Measurements from ENCODE around the gene ZNF883.
"Not testable (repeated sequence)": the region's sequence is repeated elsewhere in the genome, so short reads cannot be mapped to it uniquely, and the experiment has no call there.

Gene ZNF883

DNA sequence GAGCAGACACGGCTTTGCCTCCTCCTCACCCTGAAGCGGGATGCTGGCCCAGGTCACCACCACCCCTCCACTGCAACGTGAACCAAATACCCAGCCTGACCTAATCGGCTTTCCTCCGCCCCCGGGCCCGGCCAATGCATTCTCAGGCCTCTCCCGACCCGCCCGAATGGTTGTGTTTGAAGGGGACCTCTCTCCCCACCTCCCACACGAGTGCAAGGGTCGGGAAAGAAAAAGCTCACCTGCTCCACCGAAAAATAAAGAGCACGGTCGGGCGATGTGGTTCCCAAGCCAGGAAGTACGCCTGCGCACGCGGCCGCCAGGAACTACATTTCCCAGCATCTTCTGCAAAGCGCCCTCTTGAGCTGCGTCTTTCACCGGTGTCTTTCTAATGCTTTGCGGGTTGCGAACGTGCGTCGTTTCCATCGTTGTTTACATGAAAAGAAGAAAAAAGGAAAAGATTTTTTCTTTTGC is at the start of gene ZNF883:
TSS of gene ZNF883 (minus strand) at position 282 of the 471 bp plus-strand sequence.
- peak; percentile 60 for DNase-seq (ENCODE audit: low read depth)

DNA sequence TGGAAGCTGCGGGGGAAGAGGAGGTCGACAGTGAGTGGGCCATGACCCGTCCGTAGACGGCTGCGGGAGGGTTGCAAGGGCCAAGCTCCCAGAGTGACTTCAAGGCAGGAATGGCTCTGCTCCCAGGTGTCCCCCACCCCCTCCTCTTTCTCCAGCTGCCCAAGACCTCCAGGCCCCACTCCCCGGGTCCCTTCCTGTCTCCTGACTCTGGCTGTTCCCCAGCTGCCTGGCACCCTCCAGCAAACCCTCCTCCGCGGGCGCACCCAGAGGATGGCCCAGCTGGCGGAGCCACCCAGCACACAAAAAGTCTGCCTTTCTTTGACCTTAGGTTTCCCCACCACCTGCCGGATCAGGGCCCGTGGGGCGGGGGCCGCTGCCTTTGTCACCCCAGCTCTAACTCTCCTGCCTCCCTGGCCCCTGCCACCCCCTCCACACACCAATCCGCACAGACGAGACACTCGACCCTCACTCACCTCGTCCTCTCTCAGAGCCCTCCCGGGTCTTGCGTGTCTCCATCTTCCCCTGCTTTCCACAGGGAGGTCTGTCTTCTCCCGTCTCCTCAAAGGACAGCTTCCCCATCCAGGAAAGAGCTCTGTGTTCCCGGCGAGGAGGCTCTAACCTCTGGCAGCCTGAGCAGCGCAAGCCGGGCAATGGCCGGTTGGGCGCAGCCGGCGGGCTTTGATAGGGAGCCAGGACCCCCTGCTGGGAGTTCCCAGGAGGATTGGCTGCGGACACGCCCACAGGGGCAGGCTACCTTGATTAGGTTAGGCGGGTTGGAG is 49.3 kb upstream of the ZNF883 start:
- not testable (repeated sequence) for DNase-seq (ENCODE audit: low read depth)

DNA sequence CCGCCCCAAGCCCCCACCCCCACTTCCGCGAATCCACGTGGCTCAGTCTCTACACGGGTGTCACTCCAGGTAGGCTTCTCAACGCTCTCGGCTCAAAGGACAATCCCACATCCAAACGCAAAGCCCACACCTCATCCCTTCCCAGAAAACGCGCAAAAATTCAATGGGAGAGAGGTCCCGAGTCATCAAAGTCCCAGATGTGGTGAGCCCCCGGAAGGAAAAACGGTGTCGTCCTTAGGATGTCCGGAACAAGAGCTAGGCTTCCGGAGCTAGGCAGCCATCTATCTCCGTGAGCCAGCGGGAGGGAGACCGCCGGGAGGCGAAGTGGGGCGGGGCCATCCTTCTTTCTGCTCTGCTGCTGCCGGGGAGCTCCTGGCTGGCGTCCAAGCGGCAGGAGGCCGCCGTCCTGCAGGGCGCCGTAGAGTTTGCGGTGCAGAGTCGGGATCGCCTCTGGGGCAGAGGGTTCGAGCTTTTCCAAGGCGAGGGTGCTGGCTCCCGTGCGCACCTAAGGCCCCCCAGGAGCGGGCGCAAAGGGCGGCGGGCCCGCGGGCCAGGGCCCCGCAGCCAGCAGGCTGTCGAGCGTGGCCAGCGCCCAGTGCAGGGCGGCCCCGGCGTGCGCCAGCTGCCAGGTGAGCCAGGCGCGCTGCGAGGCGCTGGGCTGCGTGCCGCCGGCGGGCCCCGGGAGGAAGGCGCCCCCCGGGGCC is 47.7 kb upstream of the ZNF883 start:
- DNase-seq (ENCODE audit: low read depth), result not testable (repeated sequence)

DNA sequence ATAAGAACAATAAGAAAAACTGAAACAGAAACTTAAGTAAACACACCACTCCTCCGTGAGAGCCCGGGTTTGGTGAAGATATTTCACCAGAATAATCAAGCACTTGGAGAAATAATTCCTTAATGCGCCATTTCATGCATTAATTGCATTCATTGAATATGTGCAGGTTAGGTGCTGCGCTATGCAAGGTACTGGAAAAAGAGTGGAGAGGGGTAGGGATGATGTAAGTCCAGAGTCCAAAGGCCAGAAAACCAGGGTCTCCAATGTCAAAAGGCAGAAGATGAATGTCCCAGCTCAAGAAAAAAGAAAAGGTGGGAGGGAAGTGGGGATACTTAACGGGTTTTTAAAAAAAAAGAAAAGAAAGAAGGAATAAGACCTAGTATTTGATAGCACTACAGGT is 45.2 kb upstream of the ZNF883 start:
- DNase-seq (ENCODE audit: low read depth), result no peak

DNA sequence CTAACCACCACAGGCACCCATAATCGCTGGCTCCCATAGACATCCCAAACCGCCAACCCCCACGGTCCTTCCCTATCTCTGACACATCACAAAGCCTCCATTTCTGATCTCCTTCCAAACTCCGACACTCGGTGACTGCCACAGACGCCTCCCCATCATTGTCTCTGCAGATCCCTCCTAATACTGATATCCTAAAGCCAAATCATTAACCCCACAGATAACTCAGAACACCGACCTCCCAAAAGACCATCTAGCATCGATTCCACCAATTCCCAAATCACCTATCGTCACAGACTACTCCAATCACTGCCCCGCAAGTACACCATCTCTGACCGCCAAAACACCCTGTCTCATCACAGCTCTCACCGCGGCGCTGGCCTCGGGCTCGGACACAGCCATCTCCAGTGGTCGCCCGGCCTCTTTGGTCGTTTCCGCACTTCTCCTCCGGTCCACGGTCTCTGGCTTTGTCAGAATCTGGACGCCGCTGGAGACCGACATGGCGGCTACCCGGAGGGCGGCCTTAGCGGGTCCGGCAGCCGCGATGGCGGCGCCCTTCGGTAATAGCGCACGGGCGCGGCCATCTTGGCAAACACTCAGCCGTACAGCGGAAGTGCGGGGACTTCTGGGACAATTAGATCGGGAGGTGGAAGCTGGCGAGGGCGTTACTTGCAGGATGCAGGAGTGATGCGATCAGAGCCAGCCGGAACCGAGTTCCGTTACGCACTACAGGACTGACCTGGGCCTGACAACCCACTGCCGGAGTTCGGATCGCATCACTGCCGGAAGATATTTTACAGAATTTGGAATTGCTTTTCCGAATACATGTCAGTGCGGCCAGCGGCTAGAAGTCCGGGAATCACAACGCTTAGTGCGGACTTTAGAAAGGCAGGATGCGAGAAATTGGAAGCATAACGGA is 44.5 kb upstream of the ZNF883 start, which contains the start of gene ZFP37:
TSS of gene ZFP37 (minus strand) at position 534 of the 916 bp plus-strand sequence. CDS start at position 498, 36 bp downstream.
- DNase-seq (ENCODE audit: low read depth), result peak; percentile 97

DNA sequence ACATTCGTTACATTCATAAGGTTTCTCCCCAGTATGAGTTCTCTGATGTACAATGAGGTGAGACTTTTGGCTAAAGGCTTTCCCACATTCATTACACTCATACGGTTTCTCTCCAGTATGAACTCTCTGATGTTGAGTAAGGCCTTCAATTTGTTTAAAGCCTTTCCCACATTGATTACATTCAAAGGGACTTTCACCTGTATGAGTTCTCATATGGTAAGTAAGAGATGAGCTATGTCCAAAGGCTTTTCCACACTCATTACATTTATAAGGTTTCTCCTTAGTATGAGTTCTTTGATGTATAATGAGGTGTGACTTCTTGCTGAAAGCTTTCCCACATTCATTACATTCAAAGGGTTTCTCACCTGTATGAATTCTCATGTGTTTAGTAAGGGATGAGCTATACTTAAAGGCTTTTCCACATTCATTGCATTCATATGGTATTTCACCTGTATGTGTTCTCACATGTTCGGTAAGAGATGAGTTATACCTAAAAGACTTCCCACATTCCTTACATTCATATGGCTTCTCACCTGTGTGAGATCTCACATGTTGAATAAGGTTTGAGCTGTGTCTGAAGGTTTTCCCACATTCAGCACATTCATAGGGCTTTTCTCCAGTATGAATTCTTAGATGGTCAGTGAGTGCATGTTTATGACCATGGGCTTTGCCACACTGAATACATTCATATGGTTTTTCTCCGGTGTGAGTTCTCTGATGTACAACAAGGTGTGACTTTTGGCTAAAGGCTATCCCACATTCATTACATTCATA is 31.1 kb upstream of the ZNF883 start:
- DNase-seq (ENCODE audit: low read depth), result no peak

DNA sequence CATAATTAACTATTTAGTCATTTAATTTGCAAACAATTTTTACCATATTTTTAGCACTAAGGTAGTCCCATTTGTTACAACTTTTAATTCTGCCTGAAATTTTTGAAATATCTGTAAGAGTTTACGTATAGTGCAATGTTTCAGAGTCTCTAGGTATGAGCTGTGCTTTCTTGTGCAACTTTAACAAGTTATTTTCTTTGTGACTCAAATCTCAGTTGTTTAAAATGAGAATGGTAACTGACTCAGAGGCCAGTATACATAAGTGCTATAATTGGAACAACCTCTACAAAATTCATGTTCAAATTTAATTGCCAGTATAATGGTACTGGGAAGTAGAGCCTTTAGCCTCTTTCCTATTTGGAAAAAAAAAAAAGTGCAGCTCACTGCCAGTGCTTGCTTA is 14.2 kb upstream of the ZNF883 start:
- DNase-seq (ENCODE audit: low read depth), result no peak

DNA sequence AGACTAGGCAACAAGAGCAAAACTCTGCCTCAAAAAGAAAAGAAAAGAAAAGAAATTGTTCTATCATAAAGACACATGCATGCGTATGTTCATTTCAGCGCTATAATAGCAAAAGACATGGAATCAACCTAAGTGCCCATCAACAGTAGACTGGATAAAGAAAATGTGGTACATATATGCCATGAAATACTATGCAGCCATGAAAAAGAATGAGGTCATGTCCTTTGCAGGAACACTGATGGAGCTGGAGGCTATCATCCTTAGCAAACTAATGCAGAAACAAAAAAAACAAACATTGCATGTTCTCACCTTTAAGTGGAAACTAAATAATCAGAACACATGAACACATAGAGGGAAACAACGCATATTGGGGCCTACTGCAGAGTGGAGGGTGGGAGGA is 6.3 kb upstream of the ZNF883 start:
- no peak for DNase-seq (ENCODE audit: low read depth)

DNA sequence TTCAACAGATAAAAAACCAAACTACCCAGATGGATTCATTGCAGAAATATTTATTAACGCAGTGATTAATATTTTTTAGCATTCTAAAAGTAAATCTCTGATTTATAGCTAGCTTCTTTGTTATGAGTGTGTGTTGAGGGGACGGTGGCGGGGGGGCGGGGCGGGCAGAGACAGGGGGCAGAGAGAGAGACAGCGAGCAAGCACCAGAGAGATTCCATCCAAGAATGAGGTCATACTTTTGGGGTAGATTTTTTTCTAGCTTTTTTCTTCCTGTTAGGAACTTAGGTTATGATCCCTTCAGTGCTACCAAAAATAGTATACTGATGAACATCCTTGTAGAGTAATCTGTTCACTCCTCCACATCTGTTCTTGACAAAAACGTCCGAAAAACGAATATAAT is 500 bp upstream of the ZNF883 start:
- no peak for DNase-seq (ENCODE audit: low read depth)

DNA sequence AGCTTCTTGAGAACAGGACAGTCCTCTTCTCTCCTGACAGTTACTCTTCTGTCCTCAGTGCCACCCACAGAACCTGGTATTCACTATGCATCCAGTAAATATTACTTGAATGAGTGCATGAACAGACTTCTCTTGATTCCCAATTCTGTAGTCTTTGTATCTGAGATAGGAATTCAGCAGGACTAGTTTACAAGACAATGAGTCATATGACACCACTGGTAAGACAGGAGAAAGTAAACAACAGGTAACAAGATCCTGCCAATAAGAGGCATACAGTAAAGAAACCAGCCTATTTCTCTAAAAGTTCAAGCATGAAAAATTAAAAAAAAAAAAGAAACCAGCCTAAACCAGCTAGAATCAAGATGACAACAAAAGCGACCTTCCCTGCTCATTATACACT is 6.2 kb downstream of the ZNF883 start:
- no peak for DNase-seq (ENCODE audit: low read depth)

DNA sequence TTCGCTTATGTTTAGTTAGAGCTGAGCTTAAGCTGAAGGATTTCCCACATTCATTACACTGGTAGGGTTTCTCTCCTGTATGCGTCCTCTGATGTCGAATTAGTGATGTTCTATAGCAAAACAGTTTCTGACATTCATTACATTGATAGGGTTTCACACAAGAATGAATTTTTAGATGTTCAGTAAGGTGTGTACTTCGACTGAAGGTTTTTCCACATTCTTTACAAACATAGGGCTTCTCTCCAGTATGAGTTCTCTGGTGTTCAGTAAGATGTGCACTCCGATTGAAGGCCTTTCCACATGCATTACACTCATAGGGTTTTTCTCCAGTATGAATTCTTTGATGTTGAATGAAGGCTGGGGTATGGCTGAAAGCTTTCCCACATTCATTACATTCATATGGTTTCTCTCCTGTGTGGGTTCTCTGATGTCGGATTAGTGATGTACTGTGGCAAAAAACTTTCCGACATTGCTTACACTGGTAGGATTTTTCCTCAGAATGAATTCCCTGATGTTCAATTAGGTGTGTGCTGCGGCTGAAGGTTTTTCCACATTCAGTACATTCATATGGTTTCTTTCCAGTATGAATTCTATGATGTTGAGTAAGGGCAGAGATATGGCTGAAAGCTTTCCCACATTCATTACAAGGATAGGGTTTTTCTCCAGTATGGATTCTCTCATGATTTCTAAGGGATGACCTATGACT is 14.6 kb downstream of the ZNF883 start:
- DNase-seq (ENCODE audit: low read depth), result no peak

DNA sequence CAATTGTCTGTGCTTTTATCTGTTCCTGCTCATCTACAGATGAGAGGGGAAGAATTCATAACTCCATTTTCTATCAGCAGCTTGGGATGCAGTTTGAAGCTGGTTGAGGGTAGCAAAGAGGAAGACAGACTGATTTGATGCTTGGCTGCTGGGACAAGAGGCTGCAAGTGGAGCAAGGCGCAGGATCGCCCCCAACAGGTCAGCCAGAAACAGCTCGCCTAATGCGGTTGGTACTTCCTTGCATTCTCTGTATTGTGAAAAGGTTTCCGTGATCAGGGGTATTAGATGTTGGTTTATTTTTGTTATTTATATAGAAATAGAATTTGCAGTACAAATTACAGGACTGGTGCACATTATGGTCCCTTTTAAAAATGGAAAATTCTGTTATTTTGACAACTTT is 40.6 kb downstream of the ZNF883 start:
- no peak for DNase-seq (ENCODE audit: low read depth)

DNA sequence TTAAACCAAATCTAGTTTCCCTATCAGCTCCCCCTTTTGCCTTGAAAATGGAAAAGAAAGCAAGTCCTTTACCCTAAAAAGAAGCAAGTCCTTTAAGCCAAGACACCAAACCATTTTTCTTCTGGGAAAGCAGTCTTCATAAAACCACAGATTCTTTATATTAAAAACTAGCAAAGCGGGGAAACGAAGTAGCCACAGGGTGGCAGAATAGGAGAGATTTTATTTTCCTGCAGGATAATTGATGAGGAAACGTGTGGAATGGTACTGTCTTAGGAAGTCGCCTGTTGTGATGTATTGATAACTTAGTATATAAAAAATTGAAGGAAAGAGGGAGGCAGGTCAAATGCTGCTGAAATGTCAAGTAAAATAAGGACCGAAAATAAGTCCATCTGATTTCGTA is 41.1 kb downstream of the ZNF883 start:
- DNase-seq (ENCODE audit: low read depth), result no peak

DNA sequence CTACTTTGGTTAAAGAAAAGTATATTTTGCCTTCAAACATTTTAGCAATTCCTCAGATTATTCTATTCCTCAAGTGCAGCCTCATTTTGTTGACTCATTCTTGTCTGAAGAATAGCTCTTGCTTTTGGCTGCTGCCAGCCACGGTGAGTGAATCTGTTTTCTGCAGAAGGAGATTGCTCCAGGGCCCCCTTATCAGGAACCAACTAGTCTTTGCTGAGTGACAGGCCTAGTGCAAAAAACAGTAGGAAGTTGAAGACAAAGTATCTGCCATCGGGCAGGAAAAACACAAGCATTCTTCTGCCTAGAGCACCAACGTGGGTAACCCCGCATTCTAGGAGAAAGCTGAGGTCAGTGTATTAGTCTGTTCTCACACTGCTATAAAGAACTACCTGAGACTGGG is 42.3 kb downstream of the ZNF883 start:
- DNase-seq (ENCODE audit: low read depth), result no peak

DNA sequence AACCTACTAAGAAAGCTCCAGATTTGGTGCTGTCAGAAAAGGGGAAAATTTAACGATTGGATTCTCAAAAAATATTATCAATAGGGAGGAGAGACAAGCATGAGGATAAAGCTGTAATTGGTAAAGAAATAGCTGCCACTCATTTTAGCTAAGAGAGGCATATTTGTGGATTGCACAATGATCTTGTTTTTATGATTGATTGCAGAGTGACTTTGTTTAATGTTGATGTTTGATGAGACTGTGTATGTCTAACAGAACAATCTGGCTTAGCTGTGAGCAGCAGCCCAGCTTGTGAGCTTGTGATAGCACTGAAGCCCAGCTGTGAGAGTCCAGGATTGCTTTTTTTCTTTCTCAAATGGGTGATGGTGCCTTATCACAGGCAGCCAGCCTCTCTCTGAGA is 56.4 kb downstream of the ZNF883 start:
- no peak for DNase-seq (ENCODE audit: low read depth)

DNA sequence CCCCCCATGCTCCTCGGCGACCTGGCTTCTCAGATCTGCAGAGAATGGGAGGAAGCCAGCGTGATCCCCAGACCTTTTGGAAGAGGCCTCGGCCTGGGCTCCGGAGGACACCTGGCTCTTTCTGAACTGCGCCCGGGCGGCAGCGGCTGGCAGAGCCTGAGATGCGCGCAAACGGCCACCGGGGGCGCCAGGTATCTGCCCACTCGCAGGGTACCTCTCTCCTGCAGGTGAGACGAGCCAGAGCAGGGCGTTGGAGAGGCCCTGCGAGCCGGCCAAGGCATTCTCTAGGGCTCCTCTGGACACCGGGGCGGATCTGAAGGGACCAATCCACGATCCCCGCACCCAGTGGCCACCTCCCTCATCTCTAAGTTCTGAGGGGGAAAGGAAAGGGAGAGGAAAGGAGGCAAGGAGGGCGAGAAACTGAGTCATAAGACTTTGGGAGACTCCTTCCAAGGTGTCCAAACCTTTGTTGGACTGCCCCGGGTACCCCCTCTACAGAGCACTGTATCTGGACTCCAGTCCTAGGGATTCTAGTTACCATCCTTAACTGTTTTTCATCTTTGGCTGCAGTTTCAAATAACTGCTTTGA is 66.3 kb downstream of the ZNF883 start:
- no peak for DNase-seq (ENCODE audit: low read depth)

DNA sequence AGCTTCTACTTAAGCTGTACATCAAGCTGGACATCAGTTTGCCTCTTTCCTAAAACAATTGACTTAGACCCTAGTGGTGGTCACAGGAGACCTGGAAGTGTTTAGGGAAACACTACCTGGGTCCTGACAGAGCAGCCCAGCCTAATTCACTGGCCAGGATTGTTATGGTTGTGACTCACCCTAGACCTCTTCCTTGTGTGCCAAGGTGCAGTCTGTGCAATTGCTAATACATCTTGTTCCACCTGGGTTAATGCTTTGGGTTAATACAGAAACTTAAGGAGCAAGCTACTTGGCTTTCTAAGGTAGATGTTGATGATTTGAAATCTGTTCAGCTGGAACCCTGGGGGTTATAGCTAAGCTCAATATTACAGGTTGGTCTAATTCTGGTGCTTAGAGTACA is 72.6 kb downstream of the ZNF883 start:
- DNase-seq (ENCODE audit: low read depth), result no peak

DNA sequence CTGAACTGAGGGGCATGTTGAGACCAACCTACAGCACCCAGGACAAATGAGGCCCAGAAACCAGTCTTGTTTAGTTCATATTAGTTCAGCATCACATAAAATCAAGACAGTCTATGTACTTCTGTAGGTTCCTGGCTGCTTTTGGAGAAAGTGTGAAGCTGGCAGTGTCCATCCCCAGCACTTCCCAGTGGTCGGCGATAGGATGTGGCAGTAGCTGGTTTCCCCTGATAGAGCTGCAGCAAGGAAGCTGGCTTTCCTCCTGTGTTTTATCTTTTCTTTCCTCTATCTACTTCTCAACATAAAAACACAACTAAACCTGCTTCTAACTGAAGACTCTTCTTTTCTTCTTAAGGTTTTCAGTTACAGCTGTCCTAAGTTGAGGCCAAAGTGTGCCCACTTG is 78.3 kb downstream of the ZNF883 start:
- DNase-seq (ENCODE audit: low read depth), result no peak

DNA sequence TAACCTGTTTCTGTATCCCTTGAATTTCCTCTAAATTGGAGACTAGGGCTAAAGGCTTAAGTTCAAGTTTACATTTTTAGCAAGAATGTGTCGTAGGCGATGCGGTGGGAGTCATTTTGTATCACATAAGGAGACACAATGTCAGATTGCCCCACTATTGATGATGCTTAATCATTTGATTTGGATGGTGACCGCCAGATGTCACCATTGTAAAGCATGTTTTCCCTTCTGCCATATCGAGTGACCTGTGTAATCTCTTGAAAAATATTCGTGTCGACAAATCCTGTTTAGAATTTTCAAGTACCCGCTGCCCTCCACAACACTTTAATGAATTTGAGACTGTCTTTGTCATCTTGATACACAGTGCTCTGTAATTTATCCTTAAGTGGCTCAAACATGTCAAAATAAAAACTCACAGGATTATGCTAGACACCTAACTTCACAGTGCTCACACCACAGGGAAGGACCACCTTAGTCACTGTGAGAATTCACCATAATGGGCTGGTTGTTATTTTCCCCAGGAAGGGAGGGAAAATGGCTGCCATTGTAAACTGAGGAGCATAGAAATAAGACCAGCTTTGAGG is 86.8 kb downstream of the ZNF883 start:
- peak; percentile 9 for DNase-seq (ENCODE audit: low read depth)

DNA sequence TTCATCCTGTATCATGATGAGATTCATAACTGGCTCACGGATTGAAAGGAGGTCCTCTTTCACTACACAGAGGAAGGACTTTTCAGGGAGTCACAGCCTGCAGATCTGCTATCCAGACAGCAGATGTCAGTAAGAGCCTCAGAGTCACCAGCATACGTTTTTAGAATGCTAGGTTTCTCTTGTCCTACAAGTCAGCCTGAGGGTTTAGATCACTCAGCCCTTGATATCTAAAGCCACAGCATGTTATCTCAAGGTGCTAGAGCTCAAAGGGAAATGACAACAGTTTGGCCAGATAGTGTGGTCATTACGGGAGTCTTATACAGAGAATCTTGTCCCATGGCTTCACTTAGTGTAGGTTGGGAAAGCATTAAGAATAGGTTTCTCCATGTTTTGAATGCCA is 90.4 kb downstream of the ZNF883 start:
- peak; percentile 33 for DNase-seq (ENCODE audit: low read depth)
